ENCODE measurements around the gene FSIP1. TPM values are rescaled to one million over a fixed set of nuclear protein-coding genes. Genes with fewer than 3 reads are reported as not detected.

FSIP1 gene
- total RNA-seq, 1 experiment from 2014 or later = 0.97 TPM

DNA sequence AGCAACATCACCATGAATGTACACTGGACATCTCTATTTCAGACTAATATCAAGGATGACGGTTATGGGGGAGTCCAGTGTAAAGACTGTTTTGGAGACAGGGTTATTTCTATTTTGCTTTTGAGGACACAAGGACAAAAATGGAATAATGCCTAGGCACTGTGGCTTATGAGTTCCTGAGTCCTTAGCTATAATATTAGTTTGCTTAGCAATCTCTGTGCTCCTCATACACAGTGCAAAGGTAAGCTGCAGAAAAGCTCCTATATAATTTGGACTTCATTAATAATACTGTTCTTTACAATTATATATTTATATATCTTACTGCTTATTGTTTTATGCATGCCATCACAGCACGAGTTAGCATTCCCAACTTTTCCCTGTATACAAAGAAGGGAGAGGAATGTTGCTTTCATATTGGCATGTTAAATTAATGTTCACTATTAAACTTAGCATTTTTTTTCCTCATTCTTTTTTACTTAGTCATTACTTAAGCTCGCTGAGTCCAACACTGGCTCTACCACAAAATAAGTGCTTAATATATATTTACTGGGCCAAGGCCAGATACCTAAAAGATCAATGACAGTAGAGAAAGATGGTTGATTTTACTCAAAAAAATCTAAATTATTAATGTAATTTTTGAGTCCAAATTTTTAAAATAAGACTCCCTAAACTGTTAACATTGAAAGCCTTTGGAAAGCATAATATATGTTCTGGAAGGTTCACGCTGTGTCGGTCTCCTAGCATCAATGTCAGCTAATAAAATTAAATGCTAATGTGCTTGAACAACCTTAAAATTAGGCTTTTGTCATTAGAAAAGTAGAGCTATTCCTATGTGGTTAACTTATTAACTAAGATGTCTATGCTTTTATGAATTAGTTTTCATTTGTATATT is 187.9 kb downstream of the FSIP1 start:
- no peak for DNase-seq (ENCODE audit: low read depth)

DNA sequence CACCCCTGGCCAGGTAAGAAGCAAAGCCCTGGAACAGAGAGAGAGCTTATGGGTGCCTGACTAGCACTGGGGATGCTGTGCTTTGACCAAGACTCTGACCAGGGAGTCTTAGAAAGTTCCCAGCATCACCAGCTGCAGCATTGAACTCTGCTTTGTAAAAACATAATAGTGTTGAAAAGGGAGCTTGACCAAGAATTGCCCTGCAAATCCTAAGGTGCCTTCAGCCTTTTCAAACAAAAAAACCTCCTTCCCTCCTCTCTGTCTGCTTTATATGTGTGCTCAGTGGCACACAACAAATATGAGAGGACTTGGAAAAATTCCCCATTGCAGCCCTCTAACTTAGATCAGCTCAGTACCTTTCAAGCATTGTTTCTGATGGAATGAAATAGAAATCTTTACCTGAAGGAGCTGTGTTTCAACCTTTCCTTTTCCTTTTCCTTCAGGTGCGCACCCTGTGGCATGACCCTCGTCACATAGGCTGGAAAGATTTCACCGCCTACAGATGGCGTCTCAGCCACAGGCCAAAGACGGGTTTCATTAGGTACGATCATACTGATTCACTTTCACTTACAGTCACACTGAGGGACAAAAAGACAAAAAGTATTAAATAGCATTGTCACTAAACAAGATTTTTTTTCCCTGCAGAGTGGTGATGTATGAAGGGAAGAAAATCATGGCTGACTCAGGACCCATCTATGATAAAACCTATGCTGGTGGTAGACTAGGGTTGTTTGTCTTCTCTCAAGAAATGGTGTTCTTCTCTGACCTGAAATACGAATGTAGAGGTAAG is 188.8 kb downstream of the FSIP1 start:
- peak; percentile 13 for DNase-seq (ENCODE audit: low read depth)

DNA sequence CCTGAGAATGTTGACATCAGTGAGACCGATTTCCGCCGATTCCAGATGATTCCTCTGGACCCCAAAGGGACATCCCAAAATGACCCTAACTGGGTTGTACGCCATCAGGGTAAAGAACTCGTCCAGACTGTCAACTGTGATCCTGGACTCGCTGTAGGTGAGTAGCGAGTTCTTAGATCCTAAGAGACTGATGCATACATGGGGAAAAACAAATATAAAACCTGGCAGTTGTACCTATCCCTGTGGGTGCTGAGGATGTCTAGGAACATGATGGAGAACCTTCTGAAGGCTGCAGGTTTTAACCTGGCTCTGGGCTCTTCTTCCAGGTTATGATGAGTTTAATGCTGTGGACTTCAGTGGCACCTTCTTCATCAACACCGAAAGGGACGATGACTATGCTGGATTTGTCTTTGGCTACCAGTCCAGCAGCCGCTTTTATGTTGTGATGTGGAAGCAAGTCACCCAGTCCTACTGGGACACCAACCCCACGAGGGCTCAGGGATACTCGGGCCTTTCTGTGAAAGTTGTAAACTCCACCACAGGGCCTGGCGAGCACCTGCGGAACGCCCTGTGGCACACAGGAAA is 189.5 kb downstream of the FSIP1 start:
- peak; percentile 18 for DNase-seq (ENCODE audit: low read depth)

DNA sequence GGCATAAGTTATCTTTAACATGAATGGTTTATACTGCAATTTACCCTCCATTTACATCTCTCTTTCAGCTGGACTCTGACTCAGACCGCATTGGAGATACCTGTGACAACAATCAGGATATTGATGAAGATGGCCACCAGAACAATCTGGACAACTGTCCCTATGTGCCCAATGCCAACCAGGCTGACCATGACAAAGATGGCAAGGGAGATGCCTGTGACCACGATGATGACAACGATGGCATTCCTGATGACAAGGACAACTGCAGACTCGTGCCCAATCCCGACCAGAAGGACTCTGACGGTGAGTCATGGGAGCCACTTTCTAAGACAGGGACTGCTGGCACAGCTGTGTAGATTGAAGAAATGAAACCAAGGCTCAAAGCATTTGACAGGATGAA is 190.1 kb downstream of the FSIP1 start:
- DNase-seq (ENCODE audit: low read depth) = peak; percentile 43

DNA sequence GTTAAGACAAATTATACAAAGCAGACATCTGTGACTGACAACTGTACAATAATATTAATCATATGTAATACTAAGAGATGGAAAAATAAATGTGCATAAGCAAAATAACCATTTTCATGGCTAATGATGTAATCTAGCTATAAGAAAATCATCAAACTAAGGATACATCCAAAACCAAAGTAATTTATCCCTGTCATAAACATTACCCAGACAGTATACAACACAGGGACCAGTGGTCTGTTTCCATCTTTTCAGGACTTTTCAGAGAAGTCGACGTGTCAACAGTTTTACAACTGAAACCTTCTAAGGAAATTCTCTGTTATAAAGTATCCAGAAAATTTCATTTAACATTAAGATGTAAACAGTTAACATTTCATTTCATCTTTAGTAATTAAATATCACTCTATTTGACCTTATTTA is 190.7 kb downstream of the FSIP1 start:
- no peak for DNase-seq (ENCODE audit: low read depth)

DNA sequence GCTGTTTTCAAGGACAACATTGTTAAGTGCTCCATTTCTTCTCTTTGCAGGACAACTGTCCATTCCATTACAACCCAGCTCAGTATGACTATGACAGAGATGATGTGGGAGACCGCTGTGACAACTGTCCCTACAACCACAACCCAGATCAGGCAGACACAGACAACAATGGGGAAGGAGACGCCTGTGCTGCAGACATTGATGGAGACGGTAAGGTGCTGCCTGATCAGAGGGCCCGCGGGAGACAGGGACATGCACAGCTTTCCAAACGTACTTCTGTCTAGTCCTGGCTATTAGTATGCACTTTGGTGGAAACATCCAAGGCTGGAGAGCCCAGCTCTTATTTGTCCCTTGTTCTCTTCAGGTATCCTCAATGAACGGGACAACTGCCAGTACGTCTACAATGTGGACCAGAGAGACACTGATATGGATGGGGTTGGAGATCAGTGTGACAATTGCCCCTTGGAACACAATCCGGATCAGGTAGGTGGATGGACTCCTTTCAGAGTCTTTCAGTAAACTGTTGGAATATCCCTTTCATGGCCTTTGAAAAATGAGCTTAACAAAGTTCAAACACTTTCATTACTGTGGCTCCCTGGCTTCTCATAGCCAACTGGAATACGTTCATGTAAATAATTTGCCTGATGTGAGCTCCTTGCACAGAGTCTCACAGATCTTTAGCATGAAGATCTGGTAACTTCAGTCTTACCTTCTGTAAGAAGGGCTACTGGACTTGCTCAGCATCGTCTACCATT is 191.3 kb downstream of the FSIP1 start:
- DNase-seq (ENCODE audit: low read depth) = peak; percentile 13

DNA sequence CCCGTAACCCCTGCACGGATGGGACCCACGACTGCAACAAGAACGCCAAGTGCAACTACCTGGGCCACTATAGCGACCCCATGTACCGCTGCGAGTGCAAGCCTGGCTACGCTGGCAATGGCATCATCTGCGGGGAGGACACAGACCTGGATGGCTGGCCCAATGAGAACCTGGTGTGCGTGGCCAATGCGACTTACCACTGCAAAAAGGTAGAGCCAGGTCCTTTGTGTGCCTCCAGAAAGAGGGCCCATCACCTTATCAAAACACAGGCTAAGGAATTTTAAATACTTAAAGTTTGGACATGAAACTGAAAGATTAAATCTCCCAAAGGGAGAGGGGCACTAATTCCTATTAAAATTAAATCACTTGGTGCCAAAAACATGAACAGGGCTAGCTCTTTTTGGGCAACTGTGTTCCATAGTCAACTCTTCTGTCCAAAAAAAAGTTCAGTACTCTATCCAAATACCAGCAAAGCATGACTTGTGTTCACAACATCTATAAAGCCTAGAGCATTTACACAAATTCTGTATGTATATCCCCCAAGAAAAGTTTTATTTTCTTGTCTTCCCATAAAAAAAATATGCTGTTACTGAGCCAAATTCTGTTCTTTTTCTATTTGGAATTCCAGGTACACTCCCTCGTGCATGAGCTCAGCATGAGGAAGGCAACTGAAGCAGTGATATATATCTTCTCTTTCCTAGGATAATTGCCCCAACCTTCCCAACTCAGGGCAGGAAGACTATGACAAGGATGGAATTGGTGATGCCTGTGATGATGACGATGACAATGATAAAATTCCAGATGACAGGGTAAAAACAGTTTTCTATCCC is 192.6 kb downstream of the FSIP1 start:
- DNase-seq (ENCODE audit: low read depth) = peak; percentile 36

DNA sequence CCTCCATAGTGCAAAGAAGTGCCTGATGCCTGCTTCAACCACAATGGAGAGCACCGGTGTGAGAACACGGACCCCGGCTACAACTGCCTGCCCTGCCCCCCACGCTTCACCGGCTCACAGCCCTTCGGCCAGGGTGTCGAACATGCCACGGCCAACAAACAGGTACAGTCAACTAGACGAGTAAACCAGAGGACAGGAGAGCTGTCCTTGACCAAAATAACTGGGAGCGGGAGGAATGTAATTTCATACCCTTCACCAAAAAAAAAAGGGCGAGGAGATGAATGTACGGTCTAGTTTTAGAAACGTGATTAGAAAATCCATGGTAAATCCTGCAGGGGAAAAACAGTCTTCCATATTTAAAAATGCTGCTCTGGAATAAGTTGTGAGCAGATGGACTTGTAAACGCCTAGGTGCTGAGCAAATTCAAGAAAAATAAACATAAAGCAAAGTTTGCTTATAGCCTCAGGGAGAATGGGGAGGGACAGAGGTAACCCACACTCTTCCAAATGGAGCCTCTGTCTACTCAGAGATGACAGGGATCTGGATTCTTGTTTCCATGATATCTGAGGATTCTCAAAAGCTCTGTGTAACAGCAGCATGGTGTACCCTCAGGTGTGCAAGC is 193.3 kb downstream of the FSIP1 start:
- DNase-seq (ENCODE audit: low read depth) = no peak

DNA sequence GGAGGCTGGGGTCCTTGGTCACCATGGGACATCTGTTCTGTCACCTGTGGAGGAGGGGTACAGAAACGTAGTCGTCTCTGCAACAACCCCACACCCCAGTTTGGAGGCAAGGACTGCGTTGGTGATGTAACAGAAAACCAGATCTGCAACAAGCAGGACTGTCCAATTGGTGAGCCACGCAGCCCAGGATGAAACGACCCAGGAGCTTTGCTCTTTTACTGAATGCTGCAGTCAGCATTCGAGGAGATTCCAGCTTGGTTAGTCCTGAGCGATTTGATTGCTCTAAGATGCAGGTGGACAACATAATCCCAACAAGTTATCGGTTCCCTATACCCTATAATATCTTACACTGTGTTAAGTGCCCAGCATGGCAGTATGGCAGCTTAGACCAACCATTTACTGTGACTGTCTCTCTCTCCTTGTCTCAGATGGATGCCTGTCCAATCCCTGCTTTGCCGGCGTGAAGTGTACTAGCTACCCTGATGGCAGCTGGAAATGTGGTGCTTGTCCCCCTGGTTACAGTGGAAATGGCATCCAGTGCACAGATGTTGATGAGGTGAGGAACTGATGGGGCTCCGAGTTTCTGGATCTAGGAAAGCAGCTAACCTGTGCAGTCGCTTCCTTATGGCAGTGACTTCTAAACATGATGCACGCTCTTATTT is 194.0 kb downstream of the FSIP1 start:
- DNase-seq (ENCODE audit: low read depth) = peak; percentile 27

DNA sequence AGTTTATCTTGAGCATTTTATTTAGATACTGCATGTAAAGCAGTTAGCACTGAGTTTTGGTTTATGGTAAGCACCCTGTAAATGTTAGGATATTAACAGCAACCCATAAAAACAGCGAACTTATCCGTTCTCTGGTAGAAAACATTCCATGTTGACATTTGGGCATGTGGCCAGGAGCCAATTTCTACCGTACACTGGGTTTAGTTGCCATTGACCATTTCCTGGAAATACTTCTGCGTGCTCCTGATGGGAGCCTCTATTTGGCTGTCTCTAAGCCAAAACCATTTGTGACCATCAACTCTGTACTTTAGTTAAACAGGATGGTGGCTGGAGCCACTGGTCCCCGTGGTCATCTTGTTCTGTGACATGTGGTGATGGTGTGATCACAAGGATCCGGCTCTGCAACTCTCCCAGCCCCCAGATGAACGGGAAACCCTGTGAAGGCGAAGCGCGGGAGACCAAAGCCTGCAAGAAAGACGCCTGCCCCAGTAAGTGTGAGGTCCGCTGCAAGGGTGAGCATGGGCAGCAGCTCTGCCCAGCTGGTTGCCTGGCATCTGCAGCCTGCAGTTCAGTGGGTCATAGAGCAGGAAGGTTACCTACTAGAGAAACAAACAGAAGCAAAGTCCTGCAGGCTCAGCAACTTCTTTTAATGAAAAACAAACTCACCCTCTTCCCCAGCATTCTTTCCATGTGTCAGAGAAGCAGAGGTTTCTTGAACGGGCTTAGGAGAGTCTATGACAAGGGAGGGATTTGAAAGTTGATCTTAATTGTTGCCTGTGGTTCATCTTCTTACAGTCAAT is 194.7 kb downstream of the FSIP1 start:
- DNase-seq (ENCODE audit: low read depth) = peak; percentile 47

DNA sequence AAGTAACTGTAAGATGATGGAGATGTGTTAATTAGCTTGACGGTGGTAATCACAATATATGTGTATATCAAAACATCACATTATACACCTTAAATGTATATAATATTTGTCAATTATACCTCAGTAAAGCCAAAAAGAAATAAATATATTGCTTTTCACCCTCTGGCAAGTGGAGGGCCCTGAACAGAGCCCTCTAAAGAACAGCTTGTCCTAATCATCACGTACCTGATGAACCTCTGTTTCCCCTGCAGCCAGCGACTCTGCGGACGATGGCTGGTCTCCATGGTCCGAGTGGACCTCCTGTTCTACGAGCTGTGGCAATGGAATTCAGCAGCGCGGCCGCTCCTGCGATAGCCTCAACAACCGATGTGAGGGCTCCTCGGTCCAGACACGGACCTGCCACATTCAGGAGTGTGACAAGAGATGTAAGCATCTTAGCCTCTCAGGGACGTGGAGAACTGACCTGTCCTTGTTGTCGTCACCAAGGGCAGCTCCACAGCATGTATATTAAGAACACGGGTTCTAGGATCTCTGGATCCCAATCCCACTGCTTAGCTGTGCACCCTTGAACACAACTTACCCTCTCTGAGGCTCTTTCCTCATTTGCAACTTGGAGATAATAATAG is 195.4 kb downstream of the FSIP1 start:
- peak; percentile 41 for DNase-seq (ENCODE audit: low read depth)

DNA sequence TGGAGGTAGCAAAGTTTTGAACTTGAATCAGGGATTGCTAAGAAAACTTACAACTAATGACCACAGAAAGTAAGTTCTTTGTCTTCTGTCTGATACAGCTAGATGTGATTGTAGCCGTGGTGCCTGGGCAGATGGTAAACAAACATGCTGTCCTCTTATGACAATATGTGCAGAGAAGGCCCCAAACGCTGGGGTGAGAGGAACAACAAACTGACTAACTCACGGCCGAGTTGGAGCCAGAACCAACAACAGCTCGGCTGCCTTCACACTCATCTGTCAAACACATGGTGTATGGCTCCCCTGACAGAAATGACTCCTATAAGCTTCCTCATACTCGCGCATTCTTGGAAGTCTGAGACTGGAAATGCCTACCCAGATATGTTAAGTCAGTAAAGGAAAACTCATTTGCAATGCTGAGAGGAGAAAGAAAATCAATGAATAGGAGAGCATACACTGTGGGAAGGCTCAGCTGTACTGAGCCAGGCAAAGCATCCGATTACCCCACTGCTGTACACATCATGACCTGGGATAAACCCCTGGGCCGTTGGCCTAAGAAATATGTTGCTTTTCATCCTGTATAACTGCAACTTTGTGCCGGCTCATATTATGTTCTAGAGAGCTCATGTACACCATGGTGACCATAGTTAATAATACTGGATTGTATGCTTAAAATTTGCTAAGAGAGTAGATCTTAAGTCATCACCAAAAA is 196.1 kb downstream of the FSIP1 start:
- DNase-seq (ENCODE audit: low read depth) = peak; percentile 56

DNA sequence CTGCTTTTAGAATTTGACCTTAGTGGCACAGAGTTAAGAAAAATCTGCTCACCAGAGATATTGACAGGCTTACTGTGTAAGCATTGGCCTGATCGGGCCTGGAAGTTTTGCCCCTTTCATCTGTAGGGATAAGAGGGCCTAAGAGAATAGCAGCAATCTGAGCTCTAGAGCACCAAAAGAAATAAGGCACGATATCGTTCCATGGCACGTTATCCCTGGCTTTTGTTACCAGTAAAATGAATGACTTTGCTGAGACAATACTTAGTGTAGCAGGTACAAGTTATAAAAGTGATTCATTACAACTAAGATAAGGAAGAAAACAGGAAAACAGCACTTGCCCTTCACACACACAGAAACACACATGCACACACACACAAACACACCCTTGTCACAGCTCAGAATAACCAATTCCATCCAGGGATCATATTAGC is 196.8 kb downstream of the FSIP1 start:
- no peak for DNase-seq (ENCODE audit: low read depth)

DNA sequence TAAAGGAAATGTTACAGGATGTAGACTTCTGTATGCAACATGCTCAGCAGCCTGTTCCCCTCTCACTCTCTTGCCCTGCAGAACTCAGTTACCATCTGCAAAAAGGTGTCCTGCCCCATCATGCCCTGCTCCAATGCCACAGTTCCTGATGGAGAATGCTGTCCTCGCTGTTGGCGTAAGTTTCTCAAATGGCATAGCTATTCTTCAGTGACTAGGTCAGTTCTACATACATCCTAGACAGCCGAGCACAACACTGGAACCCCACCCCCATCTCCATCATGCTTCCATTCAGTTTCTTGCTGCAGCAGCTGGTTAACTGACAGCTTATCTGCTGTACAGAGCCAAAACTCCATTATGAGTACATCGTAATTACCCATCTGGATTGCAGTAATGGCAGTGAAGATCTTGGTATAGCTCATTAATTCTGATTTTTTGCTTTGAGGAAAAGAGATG is 197.2 kb downstream of the FSIP1 start:
- peak; percentile 16 for DNase-seq (ENCODE audit: low read depth)

DNA sequence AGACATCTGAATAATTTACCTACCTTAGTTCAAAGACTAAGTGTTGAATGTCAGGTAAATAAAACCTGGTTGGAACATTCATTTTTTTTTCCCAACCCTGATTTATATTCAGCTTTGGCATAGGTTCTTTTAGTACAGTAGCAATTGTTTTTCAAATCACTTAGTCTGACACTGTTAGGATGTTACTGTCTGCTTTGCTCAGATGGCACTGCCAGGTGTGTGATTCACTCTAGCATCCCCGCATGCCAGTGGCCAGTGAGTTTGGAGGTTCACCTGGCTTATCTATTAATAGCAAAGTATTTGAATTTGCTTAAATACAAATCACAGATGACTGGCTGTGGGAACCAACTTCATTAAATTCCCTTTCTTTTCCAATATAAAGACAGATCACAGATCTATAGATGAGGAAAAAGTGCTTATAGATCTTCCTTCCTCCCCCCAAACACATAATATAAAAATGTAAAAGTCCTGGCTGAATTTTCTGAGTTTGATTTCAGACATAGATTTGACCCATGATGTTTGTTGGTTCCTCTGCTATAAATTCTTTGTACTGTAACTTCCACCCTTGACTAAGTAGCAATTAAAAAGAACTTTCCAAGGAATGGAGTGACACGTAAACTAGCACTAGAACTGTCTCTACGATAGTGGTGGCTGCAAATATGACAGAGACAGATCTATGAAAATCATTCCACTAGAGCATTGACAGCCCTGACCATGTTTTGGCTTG is 197.8 kb downstream of the FSIP1 start:
- no peak for DNase-seq (ENCODE audit: low read depth)

DNA sequence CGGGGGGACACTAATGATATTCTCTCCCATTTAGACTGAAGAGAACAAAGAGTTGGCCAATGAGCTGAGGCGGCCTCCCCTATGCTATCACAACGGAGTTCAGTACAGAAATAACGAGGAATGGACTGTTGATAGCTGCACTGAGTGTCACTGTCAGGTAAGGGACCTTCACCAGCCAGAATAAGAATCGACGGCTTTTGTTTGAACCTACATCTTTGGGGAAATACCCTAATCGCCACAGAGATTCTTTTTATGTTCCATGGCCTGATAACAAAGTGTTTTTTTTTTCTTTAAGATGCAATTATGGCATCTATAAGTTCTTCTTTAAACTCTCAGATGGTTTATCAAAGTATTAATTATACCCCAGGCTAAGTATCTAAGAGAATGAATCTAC is 198.4 kb downstream of the FSIP1 start:
- DNase-seq (ENCODE audit: low read depth) = no peak
